HepG2 (cell line): ENCODE measurements around the gene GPR87. TPM values are rescaled to one million over a fixed set of nuclear protein-coding genes. Genes with fewer than 3 reads are reported as not detected.

Source experiments
- ATAC-seq: fragments of 200-7000 bp; cut with Tn5 transposase; 3 replicates; pipeline ENCODE4 v1.9.1; 2020; ENCODE audit warnings: mild to moderate bottlenecking, moderate library complexity
- BruUV-seq: library from RNA; stranded (reverse); fragments of 400-500 nt; replicated peaks from 2 replicates; lab custom pipeline; 2021; lab: Mats Ljungman, UMichigan
- CTCF ChIA-PET: fragments of 300-600 bp; formaldehyde crosslinking; extraction: SDS; loops from one replicate; lab custom pipeline; 2021; ENCODE audit warnings: low total read pairs, inconsistent platforms, low intra/inter-chr PET ratio; lab: Yijun Ruan, JAX
- POLR2A ChIA-PET: fragments of 350-600 bp; sonication (Branson Sonifier 250); formaldehyde crosslinking; loops from one replicate; lab custom pipeline; 2020; ENCODE audit warnings: antibody characterized with exemption, inconsistent platforms; lab: Yijun Ruan, JAX
- DNase-seq: peaks from one replicate; pipeline ENCODE4 v3.0.0-alpha.2; 2015; ENCODE audit warnings: low spot score
- FAIRE-seq: peaks from 3 replicates; lab custom pipeline; 2011; peaks lifted over from hg19 to GRCh38; lab: Jason Lieb, UNC
- H2AFZ ChIP-seq: one replicate; pipeline ENCODE4 v1.6.1; 2011; ENCODE audit warnings: low read length, inconsistent platforms
- H3K27ac ChIP-seq: fragments of 300-600 bp; 3 replicates; pipeline ENCODE4 v1.8.0; 2011; ENCODE audit warnings: mixed run types, mild to moderate bottlenecking, mixed read lengths, low read length, inconsistent platforms; ENCODE audit not compliant: insufficient read depth; ENCODE audit errors: extremely low read length
- H3K27me3 ChIP-seq, 2 experiments: fragments of 200-600 bp in 1 of 2; 2 replicates in 1 of 2; 3 replicates in 1 of 2; pipeline versions ENCODE4 v1.6.0 to v1.8.0; 2011; ENCODE audit warnings: low read length in 2 of 2, mild to moderate bottlenecking in 2 of 2, moderate library complexity in 2 of 2, inconsistent platforms in 1 of 2; ENCODE audit not compliant: insufficient read depth in 2 of 2, control insufficient read depth in 1 of 2
- H3K36me3 ChIP-seq, 2 experiments: fragments of 200-600 bp in 1 of 2; replicated peaks in 1 of 2; 2 replicates in 1 of 2; 3 replicates in 1 of 2; pipeline versions ENCODE4 v1.5.1 to v1.8.0; 2011; ENCODE audit warnings: low read length in 2 of 2, inconsistent platforms in 1 of 2; ENCODE audit not compliant: insufficient read depth in 2 of 2, control insufficient read depth in 1 of 2
- H3K4me1 ChIP-seq: 2 replicates; pipeline ENCODE4 v1.5.1; 2012; ENCODE audit warnings: low read length, inconsistent platforms; ENCODE audit not compliant: insufficient read depth
- H3K4me2 ChIP-seq: 2 replicates; pipeline ENCODE4 v1.6.0; 2011; ENCODE audit warnings: low read depth, low read length, inconsistent platforms
- H3K4me3 ChIP-seq, 3 experiments: fragments of 200-600 bp in 1 of 3; sonication (generic), shearing (Covaris generic) in 1 of 3; replicated peaks in 1 of 3; 2 replicates each; pipeline ENCODE4 v1.5.1; 2011 to 2016; ENCODE audit warnings: low read length in 3 of 3, inconsistent platforms in 2 of 3, low read depth in 2 of 3, mild to moderate bottlenecking in 2 of 3, control low read depth in 1 of 3, mixed read lengths in 1 of 3; ENCODE audit not compliant: insufficient read depth in 1 of 3
- H3K79me2 ChIP-seq: one replicate; pipeline ENCODE4 v1.6.1; 2011; ENCODE audit warnings: low read length, inconsistent platforms; ENCODE audit not compliant: insufficient read depth
- H3K9ac ChIP-seq: 2 replicates; pipeline ENCODE4 v1.6.0; 2011; ENCODE audit warnings: mild to moderate bottlenecking, low read depth, low read length, inconsistent platforms; ENCODE audit not compliant: insufficient read depth
- H3K9me3 ChIP-seq: 2 replicates; pipeline ENCODE4 v1.5.1; 2012; ENCODE audit warnings: mild to moderate bottlenecking, low read length
- H4K20me1 ChIP-seq: 2 replicates; pipeline ENCODE4 v1.6.0; 2011; ENCODE audit warnings: inconsistent platforms, mild to moderate bottlenecking, low read length, moderate library complexity; ENCODE audit not compliant: insufficient read depth
- AHR ChIP-seq: IDR thresholded peaks from 2 replicates; pipeline ENCODE4 v1.6.1; 2018; ENCODE audit warnings: missing genetic modification reagents, missing compliant biosample characterization
- JUN ChIP-seq: sonication (generic); formaldehyde crosslinking; IDR thresholded peaks from 2 replicates; pipeline ENCODE4 v1.4.0; 2020; ENCODE audit warnings: mild to moderate bottlenecking, missing genetic modification reagents
- KAT8 ChIP-seq: IDR thresholded peaks from 2 replicates; pipeline ENCODE4 v1.6.1; 2016; ENCODE audit warnings: missing genetic modification reagents, missing compliant biosample characterization
- MEIS1 ChIP-seq: sonication (generic); formaldehyde crosslinking; IDR thresholded peaks from 2 replicates; pipeline ENCODE4 v1.9.0; 2021; ENCODE audit warnings: mild to moderate bottlenecking, missing genetic modification reagents, moderate library complexity, borderline replicate concordance
- MLXIP ChIP-seq: sonication (generic); formaldehyde crosslinking; IDR thresholded peaks from 2 replicates; pipeline ENCODE4 v1.9.0; 2021; ENCODE audit warnings: missing genetic modification reagents, borderline replicate concordance
- PRDM10 ChIP-seq: sonication (generic); formaldehyde crosslinking; IDR thresholded peaks from 2 replicates; pipeline ENCODE4 v1.4.0; 2020; ENCODE audit warnings: low read depth, missing genetic modification reagents
- ZFP82 ChIP-seq: sonication (generic); formaldehyde crosslinking; IDR thresholded peaks from 2 replicates; pipeline ENCODE4 v1.5.1; 2020; ENCODE audit warnings: mild to moderate bottlenecking, missing genetic modification reagents, borderline replicate concordance
- ZNF143 ChIP-seq: sonication (generic); formaldehyde crosslinking; IDR thresholded peaks from 2 replicates; pipeline ENCODE4 v1.4.0; 2020; ENCODE audit warnings: missing genetic modification reagents
- ZNF282 ChIP-seq: fragments of 450-650 bp; IDR thresholded peaks from 2 replicates; pipeline ENCODE4 v1.6.1; 2018; ENCODE audit not compliant: partially characterized antibody
- ZNF431 ChIP-seq: sonication (generic); formaldehyde crosslinking; IDR thresholded peaks from 2 replicates; pipeline ENCODE4 v1.9.0; 2022; ENCODE audit warnings: missing genetic modification reagents, low read depth, mild to moderate bottlenecking, borderline replicate concordance
- ZNF644 ChIP-seq: IDR thresholded peaks from 2 replicates; pipeline ENCODE4 v1.6.1; 2016; ENCODE audit warnings: low read depth
- WGBS: methylation state at CpG from one replicate; pipeline ENCODE4 v1.1.6; 2017; ENCODE audit warnings: low lambda C conversion rate; 5-methylcytosine and 5-hydroxymethylcytosine counted together
- in situ Hi-C: cut with HindIII; loops from 2 replicates; pipeline ENCODE4 v1.10.0; 2017; ENCODE audit warnings: low pct_unique_long_range_greater_than_20kb; ENCODE audit not compliant: extremely low pct_ligation_motif_present
- intact Hi-C: fragments of 100-400 bp; cut with micrococcal nuclease; formaldehyde crosslinking; loops from one replicate; pipeline ENCODE4 v1.10.0; 2022; ENCODE audit not compliant: unreplicated experiment
- polyA plus RNA-seq, 8 experiments: library from polyadenylated mRNA; depleted of rRNA in 3 of 8; stranded (reverse) in 7 of 8; unstranded in 1 of 8; fragments of >200 nt; fragmentation: Illumina TruSeq in 4 of 8; extraction: Trizol in 4 of 8; gene quantifications; 2 replicates each; pipeline versions ENCODE4 v1.2.1 to v1.2.3, GENCODE V29; 2011 to 2016; ENCODE audit warnings: low read depth in 4 of 8, missing spikeins in 1 of 8, mixed read lengths in 1 of 8; ENCODE audit not compliant: insufficient read depth in 1 of 8
- total RNA-seq, 5 experiments: library from RNA; depleted of rRNA; stranded (reverse); fragments of >200 nt; fragmentation: Illumina TruSeq; extraction: Trizol; gene quantifications; 2 replicates each; pipeline ENCODE4 v1.2.3, GENCODE V29; 2016; ENCODE audit warnings: low read depth in 1 of 5
- TF ChIP-seq, protein P1 (sequence below): fragments of 450-650 bp; IDR thresholded peaks from 2 replicates; pipeline ENCODE4 v1.6.1; 2016

GPR87 gene
- total and polyA plus RNA-seq, 2 of the 13 experiments (the other 11 are each of a cell fraction or from before 2014, with no cell fraction given): not detected

- intact Hi-C loops (no loop called here), in situ Hi-C loops (no loop called here)
- ChIA-PET POLR2A (no interaction called here), CTCF (no interaction called here)
- no TSS peak for BruUV-seq
- H4K20me1 ChIP-seq: no peaks in the 10 kb centered on the region
- no peaks in the 10 kb centered on the region for H3K36me3 ChIP-seq
- ATAC-seq (no peak), DNase-seq (no peak), FAIRE-seq (no peak)
- H3K9me3 ChIP-seq: no peaks in the 10 kb centered on the region
- no peaks in the 10 kb centered on the region for H3K79me2 ChIP-seq
- 50% methylated on average over 2 of the region's 2 CpGs for WGBS
- H2AFZ ChIP-seq: no peak overlapping the region
- no peak overlapping the region for H3K27ac ChIP-seq
- H3K9ac ChIP-seq: no peak overlapping the region
- no peak overlapping the region for H3K4me3 ChIP-seq
- no peak overlapping the region for H3K4me2 ChIP-seq
- no peaks in the 10 kb centered on the region for H3K4me1 ChIP-seq
- TF ChIP-seq ZNF644 (no peak), MEIS1 (CRISPR knock-in tag) (no peak), ZNF431 (no peak), AHR (CRISPR knock-in tag) (no peak), ZNF143 (CRISPR knock-in tag) (no peak), ZNF282 (no peak), JUN (CRISPR knock-in tag) (no peak), KAT8 (CRISPR knock-in tag) (no peak), MLXIP (CRISPR knock-in tag) (no peak), PRDM10 (CRISPR knock-in tag) (no peak), ZFP82 (CRISPR knock-in tag) (no peak)
- TF ChIP-seq, protein P1, sequence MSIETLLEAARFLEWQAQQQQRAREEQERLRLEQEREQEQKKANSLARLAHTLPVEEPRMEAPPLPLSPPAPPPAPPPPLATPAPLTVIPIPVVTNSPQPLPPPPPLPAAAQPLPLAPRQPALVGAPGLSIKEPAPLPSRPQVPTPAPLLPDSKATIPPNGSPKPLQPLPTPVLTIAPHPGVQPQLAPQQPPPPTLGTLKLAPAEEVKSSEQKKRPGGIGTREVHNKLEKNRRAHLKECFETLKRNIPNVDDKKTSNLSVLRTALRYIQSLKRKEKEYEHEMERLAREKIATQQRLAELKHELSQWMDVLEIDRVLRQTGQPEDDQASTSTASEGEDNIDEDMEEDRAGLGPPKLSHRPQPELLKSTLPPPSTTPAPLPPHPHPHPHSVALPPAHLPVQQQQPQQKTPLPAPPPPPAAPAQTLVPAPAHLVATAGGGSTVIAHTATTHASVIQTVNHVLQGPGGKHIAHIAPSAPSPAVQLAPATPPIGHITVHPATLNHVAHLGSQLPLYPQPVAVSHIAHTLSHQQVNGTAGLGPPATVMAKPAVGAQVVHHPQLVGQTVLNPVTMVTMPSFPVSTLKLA: no peak
- H3K27me3 ChIP-seq: no peaks in the 10 kb centered on the region
Measured at GRCh38 chr3:151315136-151315535, 1.5 kb downstream of the GPR87 start.
